Stimulated activated CD8-positive, alpha-beta memory T cell treated with anti-CD3 and anti-CD28 coated beads, Interleukin-2, amount 100 ng/mL, for 48 hours (primary cell): ENCODE results near the gene WRNIP1.

Experiments used
- DNase-seq, 2 donors: peaks; one replicate each; pipeline ENCODE4 v3.0.0-alpha.2; 2020; ENCODE audit warnings: low read depth in 2 of 2

Gene WRNIP1

DNA sequence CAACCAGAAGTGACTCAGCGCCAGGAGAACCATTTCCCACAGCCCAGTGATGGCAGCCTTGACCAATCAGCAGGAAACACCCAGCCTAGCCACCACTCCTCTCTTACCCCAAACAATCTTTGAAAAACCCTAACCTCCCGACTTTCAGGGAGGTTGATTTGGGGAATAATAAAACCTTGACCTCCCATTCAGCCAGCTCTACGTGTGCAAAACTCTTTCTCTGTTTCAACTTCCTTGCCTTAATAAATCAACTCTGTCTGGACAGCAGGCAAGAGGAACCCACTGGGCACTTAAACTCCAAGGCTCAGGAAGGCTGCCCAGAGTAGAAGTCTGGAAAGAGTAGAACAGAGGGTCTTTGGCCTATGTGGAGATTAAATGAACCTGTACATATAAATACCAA is 41.5 kb downstream of the WRNIP1 start:
- DNase-seq: no peak

GRCh38 chr6:2807342-2808090 is 42.3 kb downstream of the WRNIP1 start:
- DNase-seq: no peak

- no peak for DNase-seq
Measured at GRCh38 chr6:2809015-2809414, 43.8 kb downstream of the WRNIP1 start.

DNA sequence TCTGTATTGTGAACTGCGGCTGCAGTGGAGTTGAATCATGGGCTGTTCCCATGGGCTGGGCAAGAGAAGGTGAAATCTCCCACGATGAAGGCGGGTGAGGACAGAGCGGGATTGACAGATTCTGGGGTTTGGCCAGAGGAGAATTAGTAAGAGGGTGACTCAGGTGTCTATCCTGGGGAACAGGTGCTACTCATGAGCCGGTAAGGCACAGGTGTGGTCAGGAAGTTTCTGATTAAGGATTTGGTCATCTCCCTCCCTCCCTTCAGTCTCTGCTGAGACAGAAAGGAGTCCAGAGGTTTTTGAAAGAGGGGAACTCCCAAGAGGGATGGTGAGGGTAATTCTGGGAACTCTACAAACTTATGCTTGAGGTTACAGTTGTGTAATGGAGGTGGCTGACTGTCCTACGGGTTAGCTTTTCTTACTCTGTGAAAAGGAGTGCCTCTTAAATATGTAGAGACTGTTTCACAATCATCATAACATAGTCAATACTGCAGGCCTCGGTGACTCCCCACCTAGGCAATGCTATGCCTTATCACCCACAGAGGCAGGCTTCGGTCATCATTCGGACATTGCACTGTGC is 45.0 kb downstream of the WRNIP1 start:
- DNase-seq: no peak

DNA sequence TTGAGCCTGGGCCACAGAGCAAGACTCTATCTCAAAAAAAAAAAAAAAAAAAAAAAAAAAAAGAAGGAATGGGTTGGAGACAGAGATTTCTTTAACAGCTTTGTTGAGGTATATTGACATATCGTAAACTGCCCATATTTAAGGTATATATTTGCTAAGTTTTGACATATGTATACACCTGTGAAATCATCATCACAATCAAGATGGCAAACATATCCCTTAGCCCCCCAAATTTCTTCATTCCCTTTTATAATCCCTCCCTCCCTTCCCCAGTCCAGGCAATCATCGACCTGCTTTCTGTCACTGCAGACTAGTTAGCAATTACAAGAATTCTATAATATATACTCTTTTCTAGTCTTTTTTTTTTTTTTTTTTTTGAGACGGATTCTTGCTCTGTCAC is 47.5 kb downstream of the WRNIP1 start:
- no peak for DNase-seq

DNA sequence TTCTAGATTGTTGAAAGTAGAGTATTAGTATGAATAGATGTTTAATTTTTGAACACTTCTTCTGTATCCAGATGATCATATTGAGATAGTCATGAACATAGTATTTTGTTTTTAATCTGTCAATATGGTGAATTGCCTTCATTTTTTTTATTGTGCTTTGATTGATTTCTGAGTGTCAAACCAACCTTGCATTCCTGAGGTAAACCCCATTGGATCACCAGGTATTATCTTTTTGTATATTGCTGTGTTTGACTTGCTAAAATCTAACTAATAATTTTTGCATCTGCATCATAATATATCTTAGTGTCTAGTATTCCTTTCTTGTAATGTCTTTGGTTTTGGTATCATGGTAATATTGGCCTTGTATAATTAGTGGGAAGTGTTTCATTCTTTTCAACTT is 51.0 kb downstream of the WRNIP1 start:
- no peak for DNase-seq

GRCh38 chr6:2817903-2818443 is 52.8 kb downstream of the WRNIP1 start:
- no peak for DNase-seq

DNA sequence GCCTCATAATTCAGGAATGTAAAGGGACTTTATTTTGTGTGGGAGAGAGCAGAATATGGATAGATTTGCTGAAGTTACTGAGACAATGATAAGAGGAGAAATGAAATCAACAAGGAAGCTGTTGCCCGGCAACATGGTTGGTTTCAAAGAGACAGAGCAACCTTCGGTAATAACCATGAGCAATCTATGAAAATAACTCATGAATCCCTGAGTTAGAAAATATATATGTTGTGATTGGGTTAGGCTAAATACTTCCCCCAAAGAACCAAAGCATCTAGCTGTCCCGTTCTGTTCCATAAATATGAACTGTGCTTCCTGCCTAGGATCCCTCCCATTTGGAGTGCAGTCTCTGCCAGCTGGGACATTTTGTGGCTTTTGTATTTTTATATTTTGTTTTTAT is 53.4 kb downstream of the WRNIP1 start:
- no peak for DNase-seq

GRCh38 chr6:2819115-2819514 is 53.9 kb downstream of the WRNIP1 start:
- DNase-seq: no peak

GRCh38 chr6:2819978-2820377 is 54.8 kb downstream of the WRNIP1 start:
- no peak for DNase-seq

- DNase-seq: no peak
Measured at GRCh38 chr6:2820415-2820814, 55.2 kb downstream of the WRNIP1 start.

GRCh38 chr6:2821554-2821953 is 56.4 kb downstream of the WRNIP1 start:
- no peak for DNase-seq

DNA sequence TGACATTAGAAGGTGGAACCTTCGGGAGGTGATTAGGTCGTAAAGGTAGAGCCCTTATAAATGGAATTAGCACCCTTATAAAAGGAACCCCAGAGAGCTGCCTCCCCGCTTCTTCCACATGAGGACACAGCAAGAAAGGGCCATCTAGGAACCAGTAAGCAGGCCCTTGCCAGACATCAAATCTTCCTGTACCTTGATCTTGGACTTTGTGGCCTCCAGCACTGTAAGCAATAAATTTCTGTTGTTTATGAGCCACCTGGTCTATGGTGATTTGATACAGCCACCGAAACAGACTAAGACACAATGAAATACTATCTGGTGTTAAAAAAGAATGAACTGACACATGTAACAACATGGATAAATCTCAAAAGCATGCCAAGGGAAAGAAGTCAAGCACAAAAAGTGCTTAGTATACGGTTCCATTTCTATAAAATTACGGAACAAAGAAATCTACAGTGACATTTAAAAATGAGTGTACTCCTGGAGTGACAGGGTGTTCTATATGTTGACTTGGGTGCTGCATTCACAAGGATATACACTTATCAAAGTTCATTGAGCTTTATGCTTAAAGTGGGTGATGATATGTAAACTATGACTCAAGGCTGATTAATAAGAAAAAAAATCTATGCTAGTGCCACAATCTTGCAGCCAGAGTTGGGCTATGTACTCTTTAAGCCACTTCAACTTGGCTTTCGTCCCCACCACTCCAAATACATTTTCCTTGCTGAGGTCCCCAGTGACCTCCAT is 58.1 kb downstream of the WRNIP1 start:
- DNase-seq: no peak

- no peak for DNase-seq
Measured at GRCh38 chr6:2826131-2826530, 60.9 kb downstream of the WRNIP1 start.

DNA sequence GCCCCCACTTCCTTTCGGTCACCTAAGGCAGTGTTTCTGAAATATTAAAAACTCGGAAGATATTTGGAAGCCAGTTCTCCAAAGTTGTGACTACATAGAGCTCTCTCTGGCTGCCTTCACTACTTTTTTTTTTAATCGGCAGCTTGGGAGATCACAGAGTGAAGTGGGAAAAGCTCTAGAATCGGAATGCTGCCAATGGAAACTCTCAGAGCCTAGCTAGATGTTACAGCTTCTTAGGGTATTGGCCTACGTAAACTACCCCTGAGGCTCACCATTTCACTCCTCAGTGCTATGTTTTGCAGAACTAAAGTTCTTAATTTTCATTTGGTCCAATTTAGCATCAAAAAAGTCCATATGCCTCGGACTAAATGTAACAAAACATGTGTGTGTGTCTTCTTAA is 61.9 kb downstream of the WRNIP1 start:
- no peak for DNase-seq

GRCh38 chr6:2828629-2829028 is 63.4 kb downstream of the WRNIP1 start:
- no peak for DNase-seq

DNA sequence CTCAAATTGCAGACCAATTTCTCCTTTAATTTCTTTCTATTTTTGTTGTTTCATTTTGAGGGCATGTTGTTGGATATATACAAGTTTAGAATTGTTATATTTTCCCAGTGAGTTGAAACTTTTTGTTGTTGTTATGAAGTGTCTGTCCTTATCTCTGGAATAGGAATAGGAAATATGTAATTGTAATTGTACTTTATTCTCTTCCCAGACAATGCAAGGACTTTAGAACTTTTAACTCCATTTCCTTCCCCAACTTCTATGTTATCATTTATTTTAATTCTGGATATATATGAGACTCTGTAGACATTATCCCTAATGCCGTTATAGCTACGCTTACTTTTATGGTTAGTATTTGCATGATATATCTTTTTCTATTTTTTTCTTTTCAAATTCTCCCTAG is 64.1 kb downstream of the WRNIP1 start:
- no peak for DNase-seq

GRCh38 chr6:2830183-2830582 is 65.0 kb downstream of the WRNIP1 start:
- no peak for DNase-seq

DNA sequence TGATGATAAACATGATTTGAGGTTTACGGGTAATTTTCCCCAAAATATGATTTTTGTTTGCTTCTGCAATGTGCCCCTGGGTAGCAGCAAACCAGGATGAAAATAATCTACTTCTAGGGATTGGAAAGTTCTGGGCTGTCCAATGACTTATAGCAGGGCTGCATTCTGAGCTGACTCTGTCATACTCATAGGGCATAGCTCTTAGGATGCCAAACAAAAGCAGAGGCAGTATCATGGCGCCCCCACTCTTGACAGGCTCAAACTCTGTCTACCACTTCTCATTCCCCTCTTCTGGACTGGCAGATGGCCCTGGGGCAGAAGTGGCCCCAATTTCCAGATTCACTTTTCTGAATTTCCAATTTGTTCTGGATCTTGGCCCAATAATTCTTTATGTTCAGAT is 66.2 kb downstream of the WRNIP1 start:
- no peak for DNase-seq

GRCh38 chr6:2834262-2834661 is 69.1 kb downstream of the WRNIP1 start:
- DNase-seq: no peak
